ENCODE data around the gene ANKRD26.

ANKRD26 gene

DNA sequence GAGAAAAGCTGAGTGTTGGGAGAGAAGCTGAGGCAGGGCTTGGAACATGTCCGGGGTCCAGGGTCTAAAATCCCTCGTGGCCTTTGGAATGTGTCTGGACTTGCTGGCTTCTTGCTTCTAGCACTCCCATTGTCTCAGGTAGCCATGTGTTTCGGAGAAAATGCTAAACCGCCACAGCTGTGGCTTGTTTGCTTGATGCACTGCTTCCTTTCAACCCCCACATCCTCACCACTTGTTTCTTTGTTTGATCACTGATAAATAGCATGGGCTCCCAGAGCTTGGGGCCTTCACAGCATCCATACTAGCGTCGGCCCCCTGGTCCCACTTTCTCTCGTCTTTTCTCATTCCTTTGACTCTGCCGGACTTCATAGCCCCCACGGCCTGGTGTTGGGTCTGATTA lies 102.7 kb downstream of the ANKRD26 start:
- Mint-ChIP-seq H3K4me1 (no peaks in the 10 kb centered on the region), H3K9me3 (peaks cover 33% of the 10 kb centered on the region), H3K36me3 (ENCODE audit: low read depth) (peaks cover 68% of the 10 kb centered on the region), H3K4me3 (no peak overlapping the region), H3K27me3 (ENCODE audit: low read depth, poor library complexity) (no peaks in the 10 kb centered on the region), H3K27ac (peak overlapping the region; percentile 58)
- TF ChIP-seq, protein P1, sequence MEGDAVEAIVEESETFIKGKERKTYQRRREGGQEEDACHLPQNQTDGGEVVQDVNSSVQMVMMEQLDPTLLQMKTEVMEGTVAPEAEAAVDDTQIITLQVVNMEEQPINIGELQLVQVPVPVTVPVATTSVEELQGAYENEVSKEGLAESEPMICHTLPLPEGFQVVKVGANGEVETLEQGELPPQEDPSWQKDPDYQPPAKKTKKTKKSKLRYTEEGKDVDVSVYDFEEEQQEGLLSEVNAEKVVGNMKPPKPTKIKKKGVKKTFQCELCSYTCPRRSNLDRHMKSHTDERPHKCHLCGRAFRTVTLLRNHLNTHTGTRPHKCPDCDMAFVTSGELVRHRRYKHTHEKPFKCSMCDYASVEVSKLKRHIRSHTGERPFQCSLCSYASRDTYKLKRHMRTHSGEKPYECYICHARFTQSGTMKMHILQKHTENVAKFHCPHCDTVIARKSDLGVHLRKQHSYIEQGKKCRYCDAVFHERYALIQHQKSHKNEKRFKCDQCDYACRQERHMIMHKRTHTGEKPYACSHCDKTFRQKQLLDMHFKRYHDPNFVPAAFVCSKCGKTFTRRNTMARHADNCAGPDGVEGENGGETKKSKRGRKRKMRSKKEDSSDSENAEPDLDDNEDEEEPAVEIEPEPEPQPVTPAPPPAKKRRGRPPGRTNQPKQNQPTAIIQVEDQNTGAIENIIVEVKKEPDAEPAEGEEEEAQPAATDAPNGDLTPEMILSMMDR (IDR thresholded peaks at IDR 0.05) = no peak
- DNase-seq = no peak

DNA sequence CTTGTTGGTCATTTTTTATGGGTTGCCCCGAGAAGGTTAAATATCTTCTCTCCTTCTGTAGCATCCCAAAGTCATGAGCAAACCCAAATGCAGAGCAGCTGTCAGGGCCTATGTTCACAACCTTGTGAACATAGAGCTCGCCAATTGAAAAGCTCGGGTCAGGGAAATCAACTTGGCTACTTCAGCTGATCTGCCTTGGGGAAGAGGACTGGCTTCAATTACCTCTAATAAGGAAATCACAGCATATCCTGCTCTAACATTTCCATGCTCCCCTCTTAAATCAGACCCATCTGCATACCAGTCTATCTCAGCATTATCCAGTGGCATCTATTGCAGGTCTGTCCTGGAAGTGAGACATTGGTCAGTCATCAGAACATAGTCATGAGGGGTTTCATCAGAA lies 105.6 kb downstream of the ANKRD26 start:
- Mint-ChIP-seq H3K9me3 (peaks cover 23% of the 10 kb centered on the region), H3K27me3 (ENCODE audit: low read depth, poor library complexity) (no peaks in the 10 kb centered on the region)

DNA sequence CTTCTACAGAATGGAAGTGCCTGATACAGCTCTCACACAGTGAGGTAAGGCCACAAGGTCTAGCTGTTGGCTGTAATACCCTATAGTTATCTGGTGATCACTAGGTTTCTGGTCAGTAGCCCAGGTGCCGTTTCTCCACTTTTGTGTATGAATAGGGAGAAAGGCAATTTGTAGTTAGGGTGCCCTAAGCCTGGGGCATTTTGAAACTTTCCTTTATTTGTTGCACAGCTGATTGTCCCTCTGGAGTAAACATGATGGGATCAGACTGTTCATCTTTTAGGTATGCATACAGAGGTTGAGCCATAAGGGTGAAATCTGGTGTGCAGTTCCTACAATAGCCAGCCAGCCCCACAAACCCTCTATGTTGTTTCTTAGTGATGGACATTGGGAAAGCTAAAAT lies 112.4 kb downstream of the ANKRD26 start:
- Mint-ChIP-seq H3K27me3 (ENCODE audit: low read depth, poor library complexity) (no peaks in the 10 kb centered on the region), H3K36me3 (ENCODE audit: low read depth) (peaks cover 19% of the 10 kb centered on the region), H3K4me3 (no peak overlapping the region), H3K27ac (no peak overlapping the region), H3K4me1 (peaks cover 10% of the 10 kb centered on the region), H3K9me3 (no peaks in the 10 kb centered on the region)
- no peak for DNase-seq
- TF ChIP-seq, protein P1 (IDR thresholded peaks at IDR 0.05) = no peak

More for the DNA sequence above, 105.6 kb downstream of the ANKRD26 start:
- TF ChIP-seq, protein P1 (IDR thresholded peaks at IDR 0.05) = no peak
- Mint-ChIP-seq H3K4me3 (no peak overlapping the region), H3K4me1 (peaks cover 10% of the 10 kb centered on the region), H3K27ac (no peak overlapping the region), H3K36me3 (ENCODE audit: low read depth) (peaks cover 57% of the 10 kb centered on the region)
- DNase-seq = no peak

DNA sequence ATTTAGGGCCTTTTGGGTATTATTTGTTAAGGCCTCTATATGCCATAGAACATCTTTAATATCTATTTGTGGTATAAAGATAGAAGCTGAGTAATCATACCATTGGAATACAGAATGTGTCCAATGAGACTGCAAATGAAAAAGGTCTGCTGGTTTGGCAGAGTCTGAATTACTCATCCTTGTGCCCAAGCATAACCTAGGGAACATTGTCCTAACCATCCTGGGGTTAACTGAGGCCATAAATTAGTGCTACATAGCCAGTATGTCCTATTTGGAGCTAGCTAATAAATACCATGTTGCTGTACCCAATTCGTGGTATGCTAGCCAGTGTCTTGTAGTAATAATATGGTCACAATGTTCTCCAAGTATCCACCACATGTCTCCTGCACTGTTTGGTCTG lies 117.1 kb downstream of the ANKRD26 start:
- H3K27ac Mint-ChIP-seq = no peak overlapping the region

DNA sequence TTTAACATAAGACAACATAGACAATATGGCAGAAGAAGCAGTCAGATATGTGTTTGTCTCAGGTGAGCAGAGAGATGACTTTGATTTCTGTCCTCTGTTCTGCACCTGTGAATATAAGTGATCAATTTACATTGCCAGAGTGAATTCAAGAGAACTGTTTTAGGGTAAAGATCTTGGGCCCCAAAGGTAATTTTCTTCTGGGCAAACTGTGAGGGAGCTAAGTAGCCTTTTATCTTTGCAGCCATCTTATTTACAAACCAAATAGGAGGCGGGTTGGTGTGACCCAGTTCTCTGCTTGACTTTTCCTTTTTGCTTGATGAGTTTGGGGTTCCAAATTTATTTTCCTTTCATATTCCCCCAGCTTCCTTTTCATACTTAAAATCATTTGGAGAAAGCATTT lies 118.2 kb downstream of the ANKRD26 start:
- peaks cover 19% of the 10 kb centered on the region for H3K36me3 Mint-ChIP-seq (ENCODE audit: low read depth)
- H3K27me3 Mint-ChIP-seq (ENCODE audit: low read depth, poor library complexity) = no peaks in the 10 kb centered on the region
- H3K27ac Mint-ChIP-seq = no peak overlapping the region
- no peak for DNase-seq
- no peak overlapping the region for H3K4me3 Mint-ChIP-seq
- no peaks in the 10 kb centered on the region for H3K9me3 Mint-ChIP-seq
- no peaks in the 10 kb centered on the region for H3K4me1 Mint-ChIP-seq
- TF ChIP-seq, protein P1 (IDR thresholded peaks at IDR 0.05) = no peak

More for the DNA sequence above, 117.1 kb downstream of the ANKRD26 start:
- Mint-ChIP-seq H3K9me3 (no peaks in the 10 kb centered on the region), H3K4me1 (no peaks in the 10 kb centered on the region), H3K4me3 (no peak overlapping the region), H3K36me3 (ENCODE audit: low read depth) (peaks cover 19% of the 10 kb centered on the region), H3K27me3 (ENCODE audit: low read depth, poor library complexity) (no peaks in the 10 kb centered on the region)
- TF ChIP-seq, protein P1 (IDR thresholded peaks at IDR 0.05) = no peak
- DNase-seq = no peak

DNA sequence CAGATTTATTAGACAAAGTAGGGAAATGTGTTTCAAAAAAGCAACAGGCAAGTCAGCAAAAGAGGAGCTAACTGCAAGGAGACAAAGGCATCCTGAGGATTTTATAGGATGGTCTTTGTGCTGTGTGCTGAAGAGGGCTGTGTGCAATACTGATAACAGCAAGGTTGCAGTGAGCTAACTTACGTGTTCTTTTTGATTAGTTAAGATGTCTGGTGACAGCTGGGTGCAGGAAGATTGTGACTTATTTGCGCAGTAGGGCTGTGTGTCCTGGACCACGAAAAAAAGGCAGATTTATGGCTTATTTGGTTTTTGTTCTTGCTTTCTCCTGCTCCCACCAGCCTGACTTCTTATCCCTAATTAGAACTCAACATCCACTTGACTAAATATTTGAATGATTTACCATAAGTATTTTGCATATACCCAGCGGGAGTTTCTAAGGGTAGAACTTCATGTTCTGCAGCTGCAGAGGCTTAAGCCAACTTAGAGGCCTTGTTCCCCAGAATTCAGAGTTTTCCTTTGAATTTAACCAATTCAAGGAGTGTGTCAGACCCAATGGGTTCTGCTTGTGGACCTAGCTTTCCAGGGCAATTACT lies 119.0 kb downstream of the ANKRD26 start:
- TF ChIP-seq, protein P1 (IDR thresholded peaks at IDR 0.05) = no peak
- DNase-seq = no peak
- no peaks in the 10 kb centered on the region for H3K9me3 Mint-ChIP-seq
- H3K4me3 Mint-ChIP-seq = no peak overlapping the region
- no peaks in the 10 kb centered on the region for H3K4me1 Mint-ChIP-seq
- no peaks in the 10 kb centered on the region for H3K27me3 Mint-ChIP-seq (ENCODE audit: low read depth, poor library complexity)
- no peak overlapping the region for H3K27ac Mint-ChIP-seq
- peaks cover 19% of the 10 kb centered on the region for H3K36me3 Mint-ChIP-seq (ENCODE audit: low read depth)
